ENCODE results near the gene ELF5. TPM values are rescaled to one million over a fixed set of nuclear protein-coding genes. Genes with fewer than 3 reads are reported as not detected.

ELF5 gene
- total and polyA plus RNA-seq, 2 of the 13 experiments (the other 11 are each of a cell fraction or from before 2014, with no cell fraction given): 0.51 to 2.6 TPM

GRCh38 chr11:34501500-34501899, 12.1 kb downstream of the ELF5 start (continued):
- TF ChIP-seq FOXP1 (IDR thresholded peaks at IDR 0.05) (no peak), FOXP1 (CRISPR knock-in tag; IDR thresholded peaks at IDR 0.05) (no peak), SOX5 (CRISPR knock-in tag; IDR thresholded peaks at IDR 0.05; ENCODE audit: borderline replicate concordance) (peak; percentile 68), GLI4 (CRISPR knock-in tag; IDR thresholded peaks at IDR 0.05; ENCODE audit: borderline replicate concordance) (no peak), PHF8 (CRISPR knock-in tag; IDR thresholded peaks at IDR 0.05) (no peak), CBFB (CRISPR knock-in tag; IDR thresholded peaks at IDR 0.05) (0 out of 2 replicates have a peak, but pooled peaks have one; percentile 60), KLF6 (CRISPR knock-in tag; IDR thresholded peaks at IDR 0.05) (no peak), ZNF879 (CRISPR knock-in tag; IDR thresholded peaks at IDR 0.05) (no peak), YEATS4 (CRISPR knock-in tag; IDR thresholded peaks at IDR 0.05; ENCODE audit: borderline replicate concordance) (peak; percentile 38; the same call in 1 of the 2 replicates), CBX1 (IDR thresholded peaks at IDR 0.05; ENCODE audit: low read depth) (peak; percentile 38), AGO1 (IDR thresholded peaks at IDR 0.05; ENCODE audit: low read depth, low read length, poor library complexity, severe bottlenecking) (no peak), MTERF4 (CRISPR knock-in tag; IDR thresholded peaks at IDR 0.05) (no peak), BCL3 (CRISPR knock-in tag; IDR thresholded peaks at IDR 0.05) (no peak), ATF1 (CRISPR knock-in tag; IDR thresholded peaks at IDR 0.05) (0 out of 2 replicates have a peak, but pooled peaks have one; percentile 1), KLF12 (CRISPR knock-in tag; IDR thresholded peaks at IDR 0.05; ENCODE audit: borderline replicate concordance) (no peak), WIZ (CRISPR knock-in tag; IDR thresholded peaks at IDR 0.05) (no peak), ZKSCAN1 (IDR thresholded peaks at IDR 0.05; ENCODE audit: low read length) (no peak), ZNF101 (CRISPR knock-in tag; IDR thresholded peaks at IDR 0.05; ENCODE audit: borderline replicate concordance, low read depth) (no peak), HMG20A (CRISPR knock-in tag; IDR thresholded peaks at IDR 0.05; ENCODE audit: borderline replicate concordance) (peak; percentile 59)
- TF ChIP-seq, protein P1, sequence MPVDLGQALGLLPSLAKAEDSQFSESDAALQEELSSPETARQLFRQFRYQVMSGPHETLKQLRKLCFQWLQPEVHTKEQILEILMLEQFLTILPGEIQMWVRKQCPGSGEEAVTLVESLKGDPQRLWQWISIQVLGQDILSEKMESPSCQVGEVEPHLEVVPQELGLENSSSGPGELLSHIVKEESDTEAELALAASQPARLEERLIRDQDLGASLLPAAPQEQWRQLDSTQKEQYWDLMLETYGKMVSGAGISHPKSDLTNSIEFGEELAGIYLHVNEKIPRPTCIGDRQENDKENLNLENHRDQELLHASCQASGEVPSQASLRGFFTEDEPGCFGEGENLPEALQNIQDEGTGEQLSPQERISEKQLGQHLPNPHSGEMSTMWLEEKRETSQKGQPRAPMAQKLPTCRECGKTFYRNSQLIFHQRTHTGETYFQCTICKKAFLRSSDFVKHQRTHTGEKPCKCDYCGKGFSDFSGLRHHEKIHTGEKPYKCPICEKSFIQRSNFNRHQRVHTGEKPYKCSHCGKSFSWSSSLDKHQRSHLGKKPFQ (CRISPR knock-in tag; IDR thresholded peaks at IDR 0.05; ENCODE audit: insufficient replicate concordance): no peak
- TF ChIP-seq, protein P2, sequence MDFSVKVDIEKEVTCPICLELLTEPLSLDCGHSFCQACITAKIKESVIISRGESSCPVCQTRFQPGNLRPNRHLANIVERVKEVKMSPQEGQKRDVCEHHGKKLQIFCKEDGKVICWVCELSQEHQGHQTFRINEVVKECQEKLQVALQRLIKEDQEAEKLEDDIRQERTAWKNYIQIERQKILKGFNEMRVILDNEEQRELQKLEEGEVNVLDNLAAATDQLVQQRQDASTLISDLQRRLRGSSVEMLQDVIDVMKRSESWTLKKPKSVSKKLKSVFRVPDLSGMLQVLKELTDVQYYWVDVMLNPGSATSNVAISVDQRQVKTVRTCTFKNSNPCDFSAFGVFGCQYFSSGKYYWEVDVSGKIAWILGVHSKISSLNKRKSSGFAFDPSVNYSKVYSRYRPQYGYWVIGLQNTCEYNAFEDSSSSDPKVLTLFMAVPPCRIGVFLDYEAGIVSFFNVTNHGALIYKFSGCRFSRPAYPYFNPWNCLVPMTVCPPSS (IDR thresholded peaks at IDR 0.05): no peak
- TF ChIP-seq, protein P3, sequence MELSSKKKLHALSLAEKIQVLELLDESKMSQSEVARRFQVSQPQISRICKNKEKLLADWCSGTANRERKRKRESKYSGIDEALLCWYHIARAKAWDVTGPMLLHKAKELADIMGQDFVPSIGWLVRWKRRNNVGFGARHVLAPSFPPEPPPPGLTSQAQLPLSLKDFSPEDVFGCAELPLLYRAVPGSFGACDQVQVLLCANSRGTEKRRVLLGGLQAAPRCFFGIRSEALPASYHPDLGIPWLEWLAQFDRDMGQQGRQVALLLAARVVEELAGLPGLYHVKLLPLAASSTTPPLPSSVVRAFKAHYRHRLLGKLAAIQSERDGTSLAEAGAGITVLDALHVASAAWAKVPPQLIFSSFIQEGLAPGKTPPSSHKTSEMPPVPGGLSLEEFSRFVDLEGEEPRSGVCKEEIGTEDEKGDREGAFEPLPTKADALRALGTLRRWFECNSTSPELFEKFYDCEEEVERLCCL (CRISPR knock-in tag; IDR thresholded peaks at IDR 0.05; ENCODE audit: borderline replicate concordance): no peak
- TF ChIP-seq, protein P4, sequence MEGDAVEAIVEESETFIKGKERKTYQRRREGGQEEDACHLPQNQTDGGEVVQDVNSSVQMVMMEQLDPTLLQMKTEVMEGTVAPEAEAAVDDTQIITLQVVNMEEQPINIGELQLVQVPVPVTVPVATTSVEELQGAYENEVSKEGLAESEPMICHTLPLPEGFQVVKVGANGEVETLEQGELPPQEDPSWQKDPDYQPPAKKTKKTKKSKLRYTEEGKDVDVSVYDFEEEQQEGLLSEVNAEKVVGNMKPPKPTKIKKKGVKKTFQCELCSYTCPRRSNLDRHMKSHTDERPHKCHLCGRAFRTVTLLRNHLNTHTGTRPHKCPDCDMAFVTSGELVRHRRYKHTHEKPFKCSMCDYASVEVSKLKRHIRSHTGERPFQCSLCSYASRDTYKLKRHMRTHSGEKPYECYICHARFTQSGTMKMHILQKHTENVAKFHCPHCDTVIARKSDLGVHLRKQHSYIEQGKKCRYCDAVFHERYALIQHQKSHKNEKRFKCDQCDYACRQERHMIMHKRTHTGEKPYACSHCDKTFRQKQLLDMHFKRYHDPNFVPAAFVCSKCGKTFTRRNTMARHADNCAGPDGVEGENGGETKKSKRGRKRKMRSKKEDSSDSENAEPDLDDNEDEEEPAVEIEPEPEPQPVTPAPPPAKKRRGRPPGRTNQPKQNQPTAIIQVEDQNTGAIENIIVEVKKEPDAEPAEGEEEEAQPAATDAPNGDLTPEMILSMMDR (CRISPR knock-in tag; IDR thresholded peaks at IDR 0.05): no peak

Data from HepG2 (cell line).